ENCODE measurements around the gene EFNB1. TPM values are rescaled to one million over a fixed set of nuclear protein-coding genes. Genes with fewer than 3 reads are reported as not detected.

EFNB1 gene
- total and polyA plus RNA-seq, 2 experiments from 2014 or later, result 1.3 to 2.7 TPM

DNA sequence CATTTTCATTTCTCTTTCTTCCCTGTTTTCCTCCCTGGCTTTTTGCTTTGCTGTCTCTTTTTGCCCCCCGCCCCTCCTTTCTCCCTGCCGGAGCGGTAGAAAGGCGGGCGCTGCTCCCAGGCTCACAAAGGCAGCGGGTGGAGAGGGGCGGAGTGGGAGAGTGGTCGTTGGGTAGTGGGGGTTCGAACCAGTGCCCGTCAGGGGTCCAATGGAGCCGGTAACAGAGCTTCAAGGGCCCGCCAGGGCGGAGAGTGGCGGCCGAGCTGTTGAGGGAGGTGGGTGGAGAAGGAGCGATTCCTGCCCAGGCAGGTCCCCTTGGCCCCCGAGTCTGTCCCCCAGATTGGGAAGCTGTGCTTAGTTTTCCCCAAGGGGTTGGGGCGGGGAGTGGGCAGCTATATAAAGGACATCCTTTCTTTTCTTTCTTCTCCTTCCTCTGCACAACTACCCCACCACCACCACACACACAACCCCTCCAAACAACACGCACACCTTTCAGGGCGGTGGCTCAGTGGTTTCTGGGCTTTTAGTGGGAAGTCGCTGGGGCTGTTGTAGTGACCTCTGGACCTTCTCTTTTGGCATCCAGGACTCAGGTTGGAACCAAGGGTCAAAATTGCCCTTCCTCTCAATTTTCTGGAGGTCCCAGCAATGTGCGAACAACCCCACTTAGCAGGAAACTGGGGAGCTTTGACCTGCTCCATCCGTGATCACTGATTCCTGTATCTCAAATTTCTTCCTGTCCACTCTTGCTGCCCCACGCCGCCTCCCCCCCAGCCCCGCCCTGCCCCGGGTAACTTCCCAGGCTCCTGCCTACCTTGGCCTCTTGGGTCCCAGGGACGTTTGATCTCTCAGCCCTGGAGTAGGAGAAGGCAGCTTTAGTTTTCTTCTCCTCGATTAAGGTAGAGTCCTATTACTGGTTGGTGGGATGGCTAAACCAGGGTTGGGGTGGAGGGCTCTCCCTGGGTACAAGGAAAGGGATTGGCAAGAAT is 1.9 kb downstream of the EFNB1 start:
- no peak overlapping the region for H2AFZ ChIP-seq
- H3K4me3 ChIP-seq, result peak overlapping the region; percentile 60
- H3K27ac Mint-ChIP-seq, result no peak overlapping the region
- no peak overlapping the region for H3K27ac ChIP-seq (ENCODE audit: low read depth)
- no peaks in the 10 kb centered on the region for H3K9me2 ChIP-seq (ENCODE audit: insufficient read depth)
- no peaks in the 10 kb centered on the region for H3K79me2 ChIP-seq (replicated peaks; ENCODE audit: insufficient read depth)
- no peak for TF ChIP-seq EZH2phosphoT487 (IDR thresholded peaks at IDR 0.05; ENCODE audit: unreplicated experiment)
- TF ChIP-seq EZH2 (IDR thresholded peaks at IDR 0.05; ENCODE audit: low read depth, unreplicated experiment), result peak; percentile 72
- TF ChIP-seq, protein P1, sequence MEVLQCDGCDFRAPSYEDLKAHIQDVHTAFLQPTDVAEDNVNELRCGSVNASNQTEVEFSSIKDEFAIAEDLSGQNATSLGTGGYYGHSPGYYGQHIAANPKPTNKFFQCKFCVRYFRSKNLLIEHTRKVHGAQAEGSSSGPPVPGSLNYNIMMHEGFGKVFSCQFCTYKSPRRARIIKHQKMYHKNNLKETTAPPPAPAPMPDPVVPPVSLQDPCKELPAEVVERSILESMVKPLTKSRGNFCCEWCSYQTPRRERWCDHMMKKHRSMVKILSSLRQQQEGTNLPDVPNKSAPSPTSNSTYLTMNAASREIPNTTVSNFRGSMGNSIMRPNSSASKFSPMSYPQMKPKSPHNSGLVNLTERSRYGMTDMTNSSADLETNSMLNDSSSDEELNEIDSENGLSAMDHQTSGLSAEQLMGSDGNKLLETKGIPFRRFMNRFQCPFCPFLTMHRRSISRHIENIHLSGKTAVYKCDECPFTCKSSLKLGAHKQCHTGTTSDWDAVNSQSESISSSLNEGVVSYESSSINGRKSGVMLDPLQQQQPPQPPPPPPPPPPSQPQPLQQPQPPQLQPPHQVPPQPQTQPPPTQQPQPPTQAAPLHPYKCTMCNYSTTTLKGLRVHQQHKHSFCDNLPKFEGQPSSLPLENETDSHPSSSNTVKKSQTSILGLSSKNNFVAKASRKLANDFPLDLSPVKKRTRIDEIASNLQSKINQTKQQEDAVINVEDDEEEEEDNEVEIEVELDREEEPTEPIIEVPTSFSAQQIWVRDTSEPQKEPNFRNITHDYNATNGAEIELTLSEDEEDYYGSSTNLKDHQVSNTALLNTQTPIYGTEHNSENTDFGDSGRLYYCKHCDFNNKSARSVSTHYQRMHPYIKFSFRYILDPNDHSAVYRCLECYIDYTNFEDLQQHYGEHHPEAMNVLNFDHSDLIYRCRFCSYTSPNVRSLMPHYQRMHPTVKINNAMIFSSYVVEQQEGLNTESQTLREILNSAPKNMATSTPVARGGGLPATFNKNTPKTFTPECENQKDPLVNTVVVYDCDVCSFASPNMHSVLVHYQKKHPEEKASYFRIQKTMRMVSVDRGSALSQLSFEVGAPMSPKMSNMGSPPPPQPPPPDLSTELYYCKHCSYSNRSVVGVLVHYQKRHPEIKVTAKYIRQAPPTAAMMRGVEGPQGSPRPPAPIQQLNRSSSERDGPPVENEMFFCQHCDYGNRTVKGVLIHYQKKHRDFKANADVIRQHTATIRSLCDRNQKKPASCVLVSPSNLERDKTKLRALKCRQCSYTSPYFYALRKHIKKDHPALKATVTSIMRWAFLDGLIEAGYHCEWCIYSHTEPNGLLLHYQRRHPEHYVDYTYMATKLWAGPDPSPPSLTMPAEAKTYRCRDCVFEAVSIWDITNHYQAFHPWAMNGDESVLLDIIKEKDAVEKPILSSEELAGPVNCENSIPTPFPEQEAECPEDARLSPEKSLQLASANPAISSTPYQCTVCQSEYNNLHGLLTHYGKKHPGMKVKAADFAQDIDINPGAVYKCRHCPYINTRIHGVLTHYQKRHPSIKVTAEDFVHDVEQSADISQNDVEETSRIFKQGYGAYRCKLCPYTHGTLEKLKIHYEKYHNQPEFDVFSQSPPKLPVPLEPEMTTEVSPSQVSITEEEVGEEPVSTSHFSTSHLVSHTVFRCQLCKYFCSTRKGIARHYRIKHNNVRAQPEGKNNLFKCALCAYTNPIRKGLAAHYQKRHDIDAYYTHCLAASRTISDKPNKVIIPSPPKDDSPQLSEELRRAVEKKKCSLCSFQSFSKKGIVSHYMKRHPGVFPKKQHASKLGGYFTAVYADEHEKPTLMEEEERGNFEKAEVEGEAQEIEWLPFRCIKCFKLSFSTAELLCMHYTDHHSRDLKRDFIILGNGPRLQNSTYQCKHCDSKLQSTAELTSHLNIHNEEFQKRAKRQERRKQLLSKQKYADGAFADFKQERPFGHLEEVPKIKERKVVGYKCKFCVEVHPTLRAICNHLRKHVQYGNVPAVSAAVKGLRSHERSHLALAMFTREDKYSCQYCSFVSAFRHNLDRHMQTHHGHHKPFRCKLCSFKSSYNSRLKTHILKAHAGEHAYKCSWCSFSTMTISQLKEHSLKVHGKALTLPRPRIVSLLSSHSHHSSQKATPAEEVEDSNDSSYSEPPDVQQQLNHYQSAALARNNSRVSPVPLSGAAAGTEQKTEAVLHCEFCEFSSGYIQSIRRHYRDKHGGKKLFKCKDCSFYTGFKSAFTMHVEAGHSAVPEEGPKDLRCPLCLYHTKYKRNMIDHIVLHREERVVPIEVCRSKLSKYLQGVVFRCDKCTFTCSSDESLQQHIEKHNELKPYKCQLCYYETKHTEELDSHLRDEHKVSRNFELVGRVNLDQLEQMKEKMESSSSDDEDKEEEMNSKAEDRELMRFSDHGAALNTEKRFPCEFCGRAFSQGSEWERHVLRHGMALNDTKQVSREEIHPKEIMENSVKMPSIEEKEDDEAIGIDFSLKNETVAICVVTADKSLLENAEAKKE (CRISPR knock-in tag; IDR thresholded peaks at IDR 0.05), result no peak
- peaks cover 16% of the 10 kb centered on the region; the same call in 1 of the 2 replicates for H3K4me1 ChIP-seq (ENCODE audit: insufficient read depth)
- peaks cover 94% of the 10 kb centered on the region for H3K27me3 ChIP-seq (ENCODE audit: insufficient read depth)
- peaks cover 63% of the 10 kb centered on the region for H3K27me3 Mint-ChIP-seq (ENCODE audit: insufficient read depth, low read depth, poor library complexity)
- H3K9me3 Mint-ChIP-seq, result no peaks in the 10 kb centered on the region
- H3K4me2 ChIP-seq, result peak overlapping the region; percentile 86
- H3K4me1 Mint-ChIP-seq, result peaks cover 18% of the 10 kb centered on the region; the same call in 2 of the 3 replicates
- H3K36me3 Mint-ChIP-seq (ENCODE audit: low read depth), result no peaks in the 10 kb centered on the region
- no peaks in the 10 kb centered on the region; the same call in 1 of the 2 replicates for H4K20me1 ChIP-seq (replicated peaks; ENCODE audit: insufficient read depth)
- peak overlapping the region; percentile 71 for H3K4me3 Mint-ChIP-seq
- ATAC-seq, result no peak
- no peaks in the 10 kb centered on the region for H3F3A ChIP-seq (replicated peaks; ENCODE audit: low read depth)
- no peak for DNase-seq (ENCODE audit: low spot score)
- H3K36me3 ChIP-seq (ENCODE audit: insufficient read depth), result no peaks in the 10 kb centered on the region

All from GM23338 (cell line).